Raji (cell line): ENCODE results near the gene CD180.

Experiments used
- POLR2A ChIP-seq: IDR thresholded peaks from 2 replicates; pipeline ENCODE4 v1.6.1; 2011; ENCODE audit warnings: low read depth, low read length, control low read depth; ENCODE audit not compliant: insufficient read depth

The CD180 gene

GRCh38 chr5:67221487-67222242 lies 25.1 kb upstream of the CD180 start:
- no peak for TF ChIP-seq POLR2A

GRCh38 chr5:67216564-67216963 lies 20.0 kb upstream of the CD180 start:
- TF ChIP-seq POLR2A, result no peak

- TF ChIP-seq POLR2A, result peak; percentile 40; the same call in 1 of the 2 replicates
Measured at GRCh38 chr5:67215519-67216471, 19.2 kb upstream of the CD180 start.

GRCh38 chr5:67214707-67215447 lies 18.3 kb upstream of the CD180 start:
- TF ChIP-seq POLR2A, result no peak

- TF ChIP-seq POLR2A, result no peak
Measured at GRCh38 chr5:67214036-67214435, 17.4 kb upstream of the CD180 start.

- TF ChIP-seq POLR2A, result no peak
Measured at GRCh38 chr5:67211926-67212325, 15.3 kb upstream of the CD180 start.

DNA sequence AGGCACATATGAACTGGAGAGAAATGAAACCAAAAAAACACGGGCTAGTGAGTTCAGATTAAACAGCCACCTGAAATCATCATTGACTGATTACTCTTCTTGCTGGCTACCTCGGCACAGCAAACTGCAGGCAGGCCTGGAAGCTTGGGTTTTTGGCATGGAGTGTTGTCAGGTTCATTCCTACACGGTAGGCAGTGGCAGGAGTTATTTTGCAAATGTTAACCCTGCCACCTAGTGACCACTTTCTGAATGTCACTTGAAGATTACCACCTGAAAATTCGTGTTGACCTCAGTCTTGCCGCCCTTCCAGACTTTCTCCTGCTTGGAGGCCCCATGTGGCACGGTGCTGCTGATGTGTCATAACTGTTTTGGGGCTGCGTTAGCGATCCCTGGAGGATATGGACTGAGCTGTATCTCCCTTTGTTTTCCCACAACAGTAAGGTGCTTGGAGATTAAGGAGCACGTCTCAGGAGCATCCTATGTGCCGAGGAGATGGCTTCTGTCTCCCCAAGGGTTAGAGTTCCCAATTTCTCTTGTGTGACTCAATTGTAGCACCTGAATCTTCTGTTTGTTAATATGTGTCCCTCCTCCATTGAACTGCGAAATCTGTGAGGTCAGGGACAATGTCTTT lies 12.7 kb upstream of the CD180 start:
- TF ChIP-seq POLR2A, result no peak

DNA sequence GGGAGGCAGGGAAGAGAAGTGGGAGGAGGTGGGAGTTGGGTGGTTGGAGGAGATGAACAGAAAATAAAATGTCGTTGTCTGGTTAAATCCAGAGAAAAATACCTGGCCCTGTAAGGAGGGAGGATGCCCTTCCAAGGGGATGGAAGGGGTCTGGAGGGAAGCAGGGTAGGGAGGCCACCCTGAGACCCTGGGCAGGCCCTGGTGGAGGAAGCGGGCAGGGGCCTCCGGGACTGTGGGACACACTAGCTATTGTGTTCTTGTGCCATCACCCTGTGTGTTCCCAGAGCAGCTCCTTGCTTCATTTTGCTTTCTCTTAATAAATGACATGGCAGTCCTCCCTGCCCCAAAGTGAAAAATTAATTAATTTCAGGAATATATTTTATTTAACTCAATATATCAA lies 11.8 kb upstream of the CD180 start:
- TF ChIP-seq POLR2A, result no peak

- no peak for TF ChIP-seq POLR2A
Measured at GRCh38 chr5:67206929-67207328, 10.3 kb upstream of the CD180 start.

DNA sequence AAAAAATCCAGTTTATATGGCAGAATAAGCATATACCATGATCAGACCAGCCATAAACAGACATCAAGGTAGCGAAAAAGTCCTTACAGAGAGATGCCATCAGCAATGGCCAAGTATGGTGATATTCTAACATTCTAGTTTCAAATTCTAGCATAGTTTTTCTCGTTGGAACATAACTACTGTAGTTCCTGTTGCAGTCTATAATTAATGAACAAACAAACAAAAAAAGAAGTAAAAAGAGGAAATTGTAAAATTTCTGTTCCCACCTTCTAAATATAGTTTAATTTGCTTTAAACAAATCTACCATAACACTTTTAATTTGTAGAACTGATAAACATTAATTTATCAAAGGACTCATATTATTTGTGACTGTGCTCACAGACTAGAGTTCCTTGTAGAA lies 9.9 kb upstream of the CD180 start:
- no peak for TF ChIP-seq POLR2A

- TF ChIP-seq POLR2A, result no peak
Measured at GRCh38 chr5:67205981-67206380, 9.4 kb upstream of the CD180 start.

DNA sequence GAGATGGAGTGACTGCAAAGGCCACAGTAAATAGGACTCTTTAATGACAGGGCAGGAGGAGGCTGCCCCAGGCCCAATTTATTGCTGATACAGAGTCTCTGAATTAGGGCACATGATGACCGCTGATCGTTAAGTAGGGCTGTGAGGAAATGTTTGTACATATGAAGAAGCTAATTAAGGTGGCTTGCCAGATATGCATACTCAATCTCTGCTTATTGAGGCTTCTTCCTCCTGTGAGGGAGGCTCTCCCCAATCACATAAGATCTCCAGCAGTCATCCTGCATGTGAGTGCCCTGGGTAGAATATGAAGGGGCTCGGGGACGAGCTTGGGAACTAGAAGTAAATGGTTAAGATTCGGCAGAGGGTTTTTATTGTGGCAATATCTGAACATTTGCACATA lies 8.2 kb upstream of the CD180 start:
- TF ChIP-seq POLR2A, result no peak

DNA sequence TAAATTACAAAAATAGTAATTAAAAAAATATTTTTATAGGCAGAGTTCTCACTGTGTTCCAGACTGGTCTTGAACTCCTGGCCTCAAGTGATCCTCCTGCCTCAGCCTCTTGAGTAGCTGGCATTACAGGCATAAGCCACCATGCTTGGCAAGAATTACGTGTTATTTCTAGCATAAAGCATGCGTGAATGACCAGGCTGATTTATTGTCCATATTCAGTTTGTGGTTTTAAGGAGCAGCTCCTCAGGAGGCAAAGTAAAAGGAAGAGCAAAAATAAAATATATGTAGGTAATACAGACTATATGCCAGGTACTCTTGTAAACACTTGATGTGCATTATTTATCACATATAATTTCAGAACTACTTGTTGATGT lies 7.1 kb upstream of the CD180 start:
- TF ChIP-seq POLR2A, result no peak

DNA sequence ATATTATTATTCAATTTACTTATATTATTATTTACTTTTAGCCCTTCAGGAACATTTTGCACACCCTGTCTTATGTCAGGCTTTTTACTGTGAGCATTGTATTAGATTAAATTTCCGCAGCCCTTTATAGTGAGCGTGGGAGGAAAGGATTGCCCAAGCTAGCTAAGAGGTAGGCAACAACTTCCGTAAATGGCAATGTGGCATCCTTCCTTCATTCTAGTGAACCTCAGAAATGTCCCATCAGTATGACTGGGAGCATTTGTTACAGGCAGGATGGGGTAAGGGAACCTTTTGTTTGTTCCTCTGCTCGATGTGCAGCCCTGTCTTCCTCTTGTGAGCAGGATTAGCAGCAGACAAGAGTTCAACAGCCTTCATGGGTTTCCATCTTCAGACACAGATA lies 6.2 kb upstream of the CD180 start:
- TF ChIP-seq POLR2A, result no peak
